T-helper 1 cell (primary cell): ENCODE results near the gene TAS2R50.
"Not testable (repeated sequence)": the region's sequence is repeated elsewhere in the genome, so short reads cannot be mapped to it uniquely, and the experiment has no call there.

Source experiments
- DNase-seq, 5 donors: peaks; one replicate each; pipeline ENCODE4 v3.0.0-alpha.2; 2012 to 2020
- total RNA-seq, 4 donors: gene quantifications; one replicate each; lab custom pipeline; 2026; lab: John Stamatoyannopoulos, UW

TAS2R50 gene, protein sequence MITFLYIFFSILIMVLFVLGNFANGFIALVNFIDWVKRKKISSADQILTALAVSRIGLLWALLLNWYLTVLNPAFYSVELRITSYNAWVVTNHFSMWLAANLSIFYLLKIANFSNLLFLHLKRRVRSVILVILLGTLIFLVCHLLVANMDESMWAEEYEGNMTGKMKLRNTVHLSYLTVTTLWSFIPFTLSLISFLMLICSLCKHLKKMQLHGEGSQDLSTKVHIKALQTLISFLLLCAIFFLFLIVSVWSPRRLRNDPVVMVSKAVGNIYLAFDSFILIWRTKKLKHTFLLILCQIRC
- 0 to 0.69 (median 0.21) reads per million in 4 donors for total RNA-seq

DNA sequence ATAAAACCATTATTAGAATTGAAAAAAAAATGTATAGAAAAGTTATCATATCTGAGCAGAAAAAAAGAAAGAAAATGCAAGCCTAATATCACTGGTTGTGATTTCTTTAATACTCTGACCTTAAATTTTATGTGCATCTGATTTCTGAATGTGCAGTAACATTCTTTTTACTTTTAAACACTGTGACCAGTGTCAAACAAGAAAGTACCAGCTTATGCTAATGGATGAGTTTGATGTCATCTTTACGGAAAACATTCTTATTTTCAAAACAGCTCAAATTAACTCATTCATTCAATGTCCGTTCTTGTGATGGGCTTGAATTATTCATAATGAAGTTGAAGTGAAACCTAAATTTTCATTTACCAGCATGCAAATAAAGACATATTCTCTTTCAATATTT is at the start of gene TAS2R50:
Gene TAS2R50 (minus strand): TSS at position 101 of the 400 bp plus-strand sequence. CDS start 52 bp downstream, at position 49.
- no peak for DNase-seq

DNA sequence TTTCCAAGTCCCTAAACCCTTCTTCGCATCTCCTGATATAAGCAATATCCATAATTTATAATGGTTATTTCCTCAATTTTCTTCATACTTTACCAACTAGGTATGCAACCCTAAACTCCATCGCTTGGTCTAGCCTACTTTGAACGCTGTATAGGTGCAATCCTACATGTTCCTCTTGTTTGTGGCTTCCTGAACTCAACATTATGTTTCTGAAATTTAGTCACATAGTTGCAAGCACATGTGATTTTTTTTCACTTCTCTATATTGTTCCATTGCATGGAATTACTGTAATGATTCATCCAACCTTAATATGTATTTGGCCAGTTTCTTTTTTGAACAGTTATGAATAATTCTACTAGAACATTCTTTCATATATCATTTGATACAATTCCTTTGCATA is 47.2 kb upstream of the TAS2R50 start:
- not testable (repeated sequence) for DNase-seq

DNA sequence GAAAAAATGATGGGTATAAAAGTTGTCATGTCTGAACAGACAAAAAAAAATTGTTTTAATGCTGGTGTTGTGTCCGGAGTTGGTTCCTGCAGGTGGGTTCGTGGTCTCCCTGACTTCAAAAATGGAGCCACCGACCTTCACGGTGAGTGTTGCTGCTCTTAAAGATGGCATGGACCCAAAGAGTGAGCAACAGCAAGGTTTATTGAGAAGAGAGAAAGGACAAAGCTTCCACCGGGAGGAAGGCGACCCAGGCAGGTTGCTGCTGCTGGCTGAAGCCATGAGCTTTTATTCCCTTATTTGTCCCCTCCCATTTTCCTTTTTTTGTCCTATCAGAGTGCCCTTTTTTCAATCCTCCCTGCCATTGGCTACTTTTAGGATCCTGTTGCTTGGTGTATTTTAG is 44.6 kb upstream of the TAS2R50 start, which contains the start of gene TAS2R31:
Gene TAS2R31 (minus strand): TSS at position 101 of the 400 bp plus-strand sequence. CDS start 72 bp downstream, at position 29.
- no peak for DNase-seq

DNA sequence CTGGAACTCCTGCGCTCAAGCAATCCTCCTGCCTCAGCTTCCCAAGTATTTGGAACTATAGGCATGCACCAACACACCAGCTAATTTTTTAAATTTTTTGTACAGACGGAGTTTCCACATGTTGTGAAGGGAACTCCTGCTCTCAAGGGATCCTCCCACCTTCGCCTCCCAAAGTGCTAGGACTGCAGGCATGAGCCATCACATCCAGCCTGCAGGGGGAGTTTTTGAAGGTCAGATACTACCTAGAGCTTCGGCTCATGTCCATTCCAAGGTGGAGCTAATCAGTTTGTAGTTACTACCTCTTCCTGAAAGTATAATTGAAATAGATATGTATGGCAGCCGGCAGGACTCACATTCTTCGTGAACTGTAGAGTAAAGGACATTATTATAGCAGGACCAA is 39.4 kb upstream of the TAS2R50 start:
- DNase-seq: no peak

DNA sequence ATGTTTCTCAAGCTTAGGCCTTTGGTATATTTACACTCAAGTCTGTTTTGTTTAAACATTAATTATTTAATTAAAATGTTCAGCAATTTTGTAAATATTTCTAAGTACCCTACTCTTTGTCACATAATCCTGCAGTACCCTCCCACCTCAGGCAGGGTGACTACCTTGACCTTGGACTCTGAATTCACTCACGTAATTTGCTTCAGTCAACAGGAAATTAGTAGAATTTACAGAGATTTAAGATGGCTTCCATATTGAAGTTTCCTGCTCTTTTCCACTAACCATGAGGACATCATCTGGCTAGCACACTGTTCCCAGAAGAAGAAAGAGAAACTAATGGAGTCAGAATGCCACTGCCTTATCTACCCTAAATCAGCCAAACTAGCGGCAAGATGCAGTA is 36.7 kb upstream of the TAS2R50 start:
- DNase-seq: no peak

DNA sequence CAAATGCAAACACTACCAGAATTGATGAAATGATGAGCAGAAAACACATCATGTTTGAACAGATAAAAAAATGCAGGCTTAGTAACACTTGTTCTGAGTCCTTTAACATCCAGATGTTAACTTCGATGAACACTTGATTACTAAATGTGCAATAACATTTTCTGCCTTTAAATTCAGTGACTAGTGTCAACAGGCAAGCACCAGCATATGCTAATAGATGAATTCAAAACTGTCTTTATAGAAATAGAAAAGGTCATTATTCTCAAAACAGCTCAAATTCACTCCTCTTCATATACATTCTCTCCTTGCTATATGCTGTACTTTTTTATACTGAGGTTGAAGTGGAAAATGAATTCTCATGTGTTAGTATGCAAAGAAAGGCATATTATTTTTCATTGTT is 35.8 kb upstream of the TAS2R50 start, which contains the start of gene TAS2R19:
Gene TAS2R19 (minus strand): TSS at position 101 of the 400 bp plus-strand sequence. CDS start 49 bp downstream, at position 52.
- no peak for DNase-seq

DNA sequence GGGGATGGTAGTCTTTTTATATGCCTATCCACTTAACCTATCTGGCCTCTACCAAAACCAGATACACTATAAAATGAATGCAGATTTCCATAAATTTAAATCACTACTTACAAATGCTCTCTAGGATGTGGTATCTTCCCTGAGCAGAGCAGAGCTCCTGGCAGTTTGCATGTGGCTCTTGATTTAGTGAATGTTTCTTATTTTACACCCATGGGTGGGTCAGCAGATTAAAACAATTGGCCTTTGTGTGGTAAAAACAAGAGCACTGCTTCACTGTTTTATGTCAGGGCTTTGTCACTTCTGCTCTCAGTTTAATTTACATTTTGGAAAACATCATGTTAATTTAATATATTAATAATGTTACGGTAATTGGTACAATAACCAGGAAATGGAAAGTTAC is 30.2 kb upstream of the TAS2R50 start:
- DNase-seq: no peak

DNA sequence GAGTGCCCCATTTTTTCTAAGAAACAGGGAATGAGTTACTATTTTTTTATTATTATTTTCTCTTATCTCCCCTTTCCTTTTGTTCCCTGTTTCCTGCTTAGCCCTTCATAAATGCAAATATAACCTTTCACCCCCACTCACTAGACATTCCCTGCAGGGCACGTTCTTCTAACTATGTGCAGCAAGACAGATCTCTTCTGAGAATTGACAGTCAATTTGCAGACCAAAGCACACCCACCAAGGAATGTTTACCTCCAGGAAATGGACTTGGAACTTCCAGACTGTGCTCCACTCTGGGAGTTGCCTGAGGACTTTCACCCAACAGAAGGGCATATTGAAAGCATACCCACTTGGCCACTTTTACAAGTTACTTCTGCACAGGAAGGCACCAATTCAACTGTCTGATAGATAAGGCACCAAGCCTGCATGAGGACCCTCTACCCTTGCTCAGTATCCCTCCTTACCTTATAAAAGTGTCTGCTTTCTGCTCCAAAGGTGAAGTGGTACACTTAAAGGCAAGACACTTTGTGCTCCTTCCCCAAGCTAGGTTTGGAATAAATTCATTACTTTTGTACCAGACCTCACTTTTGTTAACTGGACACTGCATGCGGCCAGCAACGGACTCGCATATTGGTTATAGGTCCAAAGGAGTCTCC is 29.2 kb upstream of the TAS2R50 start:
- no peak for DNase-seq

DNA sequence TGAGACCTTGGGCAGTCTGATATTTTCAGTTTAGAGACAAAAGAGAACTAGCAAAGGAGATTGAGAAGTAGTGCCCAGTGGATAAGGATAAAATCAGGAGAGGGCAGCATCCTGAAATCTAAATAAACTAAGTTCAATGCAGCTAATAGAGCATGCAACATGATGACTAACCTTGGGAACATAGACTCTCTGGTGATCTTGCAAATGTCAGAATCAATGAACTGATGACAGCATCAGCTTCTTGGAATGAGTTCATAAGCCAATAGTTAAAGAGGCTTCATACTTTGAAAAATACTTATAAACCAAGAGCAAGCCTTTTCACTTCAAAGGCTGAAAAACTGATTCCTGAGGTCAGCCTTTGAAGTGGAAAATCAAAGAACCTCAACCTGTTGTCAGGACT is 27.5 kb upstream of the TAS2R50 start:
- no peak for DNase-seq

DNA sequence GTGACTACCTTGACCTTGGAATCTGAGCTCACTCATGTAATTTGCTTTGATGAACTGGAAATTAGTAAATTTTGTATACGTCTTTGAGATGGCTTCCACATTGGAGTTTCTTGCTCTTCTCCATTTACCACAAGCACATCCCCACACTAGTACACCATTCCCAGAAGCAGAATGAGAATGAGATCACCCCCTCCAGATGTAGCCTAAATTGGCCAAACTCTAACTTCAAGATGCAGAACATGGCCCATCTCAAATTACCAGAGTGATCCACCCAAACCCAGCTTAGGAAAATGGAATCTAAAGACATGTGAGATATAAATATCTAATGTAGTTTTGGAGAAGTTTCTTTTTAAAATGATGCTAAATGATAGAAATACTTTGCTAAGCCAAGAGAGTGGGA is 20.9 kb upstream of the TAS2R50 start:
- no peak for DNase-seq

DNA sequence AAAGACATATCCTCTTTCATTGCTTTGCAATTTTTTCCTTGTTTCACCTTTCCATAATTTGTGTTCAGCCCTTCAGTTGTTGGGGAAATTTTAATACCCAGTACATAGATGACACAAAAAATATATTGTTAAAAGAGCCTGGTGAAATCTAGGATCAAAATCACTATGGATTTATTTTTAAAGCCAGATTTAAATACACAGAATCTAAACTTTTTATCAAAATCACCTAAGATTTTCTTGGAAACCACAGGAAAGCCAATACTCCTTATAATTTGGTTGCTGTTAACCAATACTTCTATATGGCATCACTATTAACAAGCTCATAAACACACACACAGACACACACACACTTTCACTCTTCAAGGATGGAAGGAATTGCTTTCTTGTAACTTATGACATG is 11.5 kb upstream of the TAS2R50 start, which contains the start of gene TAS2R20:
Gene TAS2R20 (minus strand): TSS at position 101 of the 400 bp plus-strand sequence. CDS start 429 bp downstream, outside the sequence.
- DNase-seq: no peak

DNA sequence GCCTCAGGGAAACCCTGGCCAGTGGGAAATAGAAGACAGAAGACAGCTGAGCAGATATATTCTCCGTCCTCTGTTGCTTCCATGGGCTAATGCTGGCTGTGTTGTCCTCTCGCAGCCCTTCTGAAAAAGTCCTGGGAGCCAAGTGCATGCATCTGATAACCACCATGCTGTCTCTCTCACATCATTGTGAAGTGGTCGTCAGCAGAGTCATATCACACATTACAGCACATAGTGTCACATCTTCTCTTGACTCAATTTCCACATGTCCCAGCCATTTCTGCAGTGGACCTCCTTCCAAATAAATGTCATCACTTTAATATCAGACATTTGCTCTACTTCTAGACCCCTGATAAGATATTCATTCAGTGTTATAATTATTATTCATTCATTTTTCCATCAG is 7.6 kb upstream of the TAS2R50 start:
- no peak for DNase-seq

DNA sequence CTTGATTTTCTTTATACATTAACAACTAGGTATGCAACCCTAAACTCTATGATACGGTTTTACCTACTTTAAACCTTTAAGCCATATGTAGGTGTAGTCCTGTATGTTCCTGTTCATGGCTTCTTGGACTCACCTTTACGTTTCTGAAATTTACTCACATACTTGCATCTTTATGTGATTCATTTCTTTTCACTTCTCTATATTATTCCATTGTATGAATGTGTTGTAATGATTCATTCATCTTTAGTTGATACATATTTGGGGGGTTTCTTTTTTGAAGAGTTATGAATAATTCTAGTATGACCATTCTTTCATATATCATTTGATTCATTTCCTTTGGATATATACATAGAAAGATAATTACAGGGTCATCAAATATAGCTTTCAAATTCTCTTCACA is 2.4 kb upstream of the TAS2R50 start:
- no peak for DNase-seq

DNA sequence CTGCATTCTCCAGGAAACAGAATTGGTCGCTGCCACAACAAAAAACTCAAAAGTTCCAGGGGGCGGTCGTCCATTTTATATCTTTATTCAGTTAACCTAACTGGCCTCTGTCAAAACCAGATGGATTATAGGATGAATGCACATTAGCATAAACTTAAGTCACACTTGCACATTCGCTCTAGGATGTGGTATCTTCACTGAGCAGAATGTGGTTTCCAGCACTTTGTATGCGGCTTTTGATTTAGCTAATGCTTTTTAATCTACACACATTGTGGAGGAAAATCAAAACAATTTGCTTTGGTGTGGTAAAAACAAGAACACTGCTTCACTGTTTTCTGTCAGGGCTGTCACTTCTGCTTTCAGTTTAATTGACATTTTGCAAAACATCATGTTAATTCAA is 4.5 kb downstream of the TAS2R50 start:
- DNase-seq: peak in 3 of 5 donors; percentile 23 to 90 (median 41)

DNA sequence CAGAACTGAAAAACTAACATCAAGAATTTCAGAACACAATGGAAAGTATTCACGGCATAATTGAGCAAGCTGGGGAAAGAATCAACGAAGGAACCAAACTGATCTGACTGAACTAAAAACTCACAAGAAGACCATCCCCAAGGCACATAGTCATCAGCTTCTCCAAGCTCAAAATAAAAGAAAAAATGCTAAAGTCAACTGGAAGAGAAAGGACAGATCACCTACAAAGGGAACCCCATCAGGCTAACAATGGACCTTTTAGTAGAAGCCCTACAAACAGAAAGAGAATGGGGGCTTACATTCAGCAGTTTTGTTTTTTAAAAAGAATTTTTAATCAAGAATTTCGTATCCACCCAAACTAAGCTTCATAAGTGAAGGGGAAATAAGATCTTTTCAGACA is 11.7 kb downstream of the TAS2R50 start:
- DNase-seq: no peak

DNA sequence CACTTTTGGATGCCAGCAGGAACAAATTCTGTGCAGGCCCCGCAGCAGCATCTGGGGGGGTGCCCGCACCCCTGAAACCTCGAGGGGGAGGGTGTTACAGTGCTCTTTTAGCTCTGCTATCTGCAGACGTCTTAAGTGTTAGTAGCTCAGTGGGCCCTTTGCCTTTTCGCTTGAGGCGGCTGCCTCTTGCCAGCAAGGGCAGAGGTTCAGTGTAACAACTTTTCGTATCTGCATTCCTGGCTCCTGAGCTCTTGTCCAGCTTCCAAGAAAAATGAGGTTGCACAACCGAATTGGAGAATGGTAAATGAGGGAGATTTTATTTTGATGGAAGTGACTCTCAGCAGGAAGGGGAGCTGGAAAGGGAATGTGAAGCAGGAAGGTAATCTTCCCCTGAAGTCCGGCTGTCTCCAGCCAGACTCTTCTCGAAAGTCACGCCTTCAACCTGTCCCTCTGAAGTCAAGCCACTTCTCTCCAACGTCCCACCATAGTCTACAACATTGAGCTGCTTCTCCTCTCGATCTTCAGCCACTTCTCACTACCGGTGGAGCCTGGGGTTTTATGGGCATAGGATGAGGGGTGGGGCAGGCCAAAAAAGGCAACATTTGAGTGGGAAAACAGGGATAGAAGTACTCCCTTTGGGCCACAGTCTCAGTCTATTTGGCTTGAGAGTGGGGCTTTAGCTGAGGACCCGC is 17.8 kb downstream of the TAS2R50 start:
- DNase-seq: no peak

DNA sequence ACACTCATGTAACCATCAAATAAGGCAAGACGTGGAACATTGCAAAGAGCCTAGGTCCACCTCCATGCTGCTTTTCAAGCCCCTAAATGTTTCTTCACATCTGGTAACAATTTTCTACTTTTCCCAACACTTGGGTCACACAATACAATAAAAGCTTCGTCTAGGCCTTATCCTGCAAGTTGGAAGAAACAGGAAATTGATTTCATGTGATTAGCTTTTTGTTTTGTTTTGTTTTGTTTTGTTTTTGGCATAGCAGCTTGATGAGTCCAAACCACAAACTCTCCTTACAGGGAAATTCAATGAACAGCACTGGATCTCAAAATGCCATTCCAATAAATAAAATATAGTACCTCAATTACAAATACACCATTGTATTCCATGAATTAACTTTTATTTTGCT is 19.3 kb downstream of the TAS2R50 start:
- no peak for DNase-seq

DNA sequence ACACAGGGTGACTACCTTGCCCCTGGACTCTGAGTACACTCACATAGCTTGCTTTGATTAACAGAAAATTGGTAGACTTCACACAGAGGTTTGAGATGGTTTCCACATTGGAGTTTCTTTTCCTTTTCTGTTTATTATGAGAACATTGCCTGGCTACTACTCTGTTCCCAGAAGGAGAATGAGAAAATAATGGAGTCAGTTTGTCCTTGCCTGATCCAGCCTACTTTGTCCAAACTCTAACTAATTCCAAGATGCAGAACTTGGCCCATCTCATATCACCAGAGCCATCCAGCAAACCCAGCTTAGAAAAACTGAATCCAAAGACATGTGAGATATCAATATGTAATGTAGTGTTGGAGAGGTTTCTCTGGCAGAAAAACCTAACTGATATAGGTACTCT is 20.4 kb downstream of the TAS2R50 start:
- no peak for DNase-seq

DNA sequence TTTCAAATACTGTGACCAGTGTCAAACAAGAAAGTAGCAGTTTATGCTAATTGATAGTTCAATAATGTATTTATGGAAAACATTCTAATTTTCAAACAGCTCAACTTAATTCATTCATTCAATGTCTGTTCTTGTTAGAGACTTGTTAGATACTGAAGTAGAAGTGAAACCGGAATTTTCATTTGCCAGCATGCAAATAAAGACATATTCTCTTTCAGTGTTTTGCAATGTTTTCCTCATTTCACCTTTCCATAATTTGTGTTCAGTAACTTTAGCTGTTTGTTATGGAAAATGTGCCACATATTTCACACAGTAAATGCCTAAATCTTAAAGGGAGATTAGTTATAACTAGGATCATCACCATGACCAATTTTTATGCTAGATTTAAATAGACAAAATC is 21.2 kb downstream of the TAS2R50 start:
- no peak for DNase-seq

DNA sequence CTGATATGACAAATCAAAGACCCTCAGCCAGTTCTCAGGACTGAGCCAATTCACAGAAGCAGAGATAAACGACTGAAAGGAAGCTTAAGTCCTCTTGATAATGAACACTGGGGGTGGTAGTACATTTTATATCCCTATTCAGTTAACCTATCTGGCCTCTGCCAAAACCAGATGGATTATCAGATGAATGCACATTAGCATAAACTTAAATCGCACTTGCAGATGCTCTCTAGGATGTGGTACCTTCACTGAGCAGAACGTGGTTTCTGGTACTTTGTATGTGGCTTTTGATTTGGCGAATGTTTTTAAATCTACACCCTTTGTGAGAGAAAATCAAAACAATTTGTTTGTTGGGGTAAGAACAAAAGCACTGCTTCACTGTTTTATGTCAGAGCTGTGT is 26.5 kb downstream of the TAS2R50 start:
- DNase-seq: peak in 1 of 5 donors; percentile 42

DNA sequence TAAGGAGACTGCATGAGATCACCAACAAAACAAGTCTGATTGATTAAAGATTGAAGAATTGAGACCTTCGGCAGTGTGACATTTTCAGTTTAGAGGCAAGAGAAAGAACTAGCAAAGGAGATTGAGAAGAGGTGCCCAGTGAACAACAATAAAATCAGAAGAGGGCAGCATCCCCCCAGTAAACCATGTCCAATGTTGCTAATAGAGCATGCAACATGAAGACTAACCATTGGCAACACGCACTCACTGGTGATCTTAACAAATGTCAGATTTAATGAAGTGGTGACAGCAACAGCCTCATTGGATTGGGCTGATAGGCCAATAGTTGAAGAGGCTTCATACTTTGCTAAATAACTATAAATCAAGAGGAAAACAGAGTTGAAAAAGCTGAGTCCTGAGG is 26.9 kb downstream of the TAS2R50 start:
- peak in 1 of 5 donors; percentile 10 for DNase-seq

DNA sequence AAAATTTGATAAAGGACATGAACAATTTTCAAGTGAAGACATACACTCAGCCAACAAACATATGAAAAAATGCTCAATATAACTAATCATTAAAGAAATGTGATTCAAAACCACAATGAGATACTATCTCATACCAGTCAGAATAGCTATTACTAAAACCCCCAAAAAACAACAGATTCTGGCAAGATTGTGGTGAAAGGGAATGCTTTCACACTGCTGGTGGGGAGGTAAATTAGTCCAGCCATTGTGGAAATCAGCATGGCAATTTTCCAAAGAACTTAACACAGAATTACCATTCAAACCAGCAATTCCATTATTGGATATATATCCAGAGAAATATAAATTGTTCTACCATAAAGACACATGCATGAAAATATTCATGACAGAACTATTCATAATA is 29.0 kb downstream of the TAS2R50 start:
- DNase-seq: no peak

DNA sequence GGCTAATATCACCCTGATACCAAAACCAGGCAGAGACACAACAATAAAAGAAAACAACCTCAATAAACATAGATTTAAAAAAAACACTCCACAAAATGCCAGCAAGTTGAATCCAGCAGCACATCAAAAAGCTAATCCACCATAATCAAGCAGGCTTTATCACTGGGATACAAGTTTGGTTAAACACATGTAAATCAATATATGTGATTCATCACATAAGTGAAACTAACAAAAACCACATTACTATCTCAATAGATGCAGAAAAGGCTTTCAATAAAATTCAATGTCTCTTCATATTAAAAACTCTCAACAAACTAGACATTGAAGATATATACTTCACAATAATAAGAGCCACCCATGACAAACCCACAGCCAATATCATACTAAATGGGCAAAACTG is 30.6 kb downstream of the TAS2R50 start:
- DNase-seq: no peak
